GM11168 (cell line): ENCODE data around the gene CHD1.

Source experiments
- in situ Hi-C: fragments of 300-500 bp; cut with MboI; formaldehyde crosslinking; loops from one replicate; pipeline ENCODE4 v1.12.0; 2022; ENCODE audit warnings: low sequenced_read_pairs; ENCODE audit not compliant: unreplicated experiment

The CHD1 gene

GRCh38 chr5:98936948-98937715 lies 8.3 kb upstream of the CHD1 start:
- in situ Hi-C loops = no loop called here

DNA sequence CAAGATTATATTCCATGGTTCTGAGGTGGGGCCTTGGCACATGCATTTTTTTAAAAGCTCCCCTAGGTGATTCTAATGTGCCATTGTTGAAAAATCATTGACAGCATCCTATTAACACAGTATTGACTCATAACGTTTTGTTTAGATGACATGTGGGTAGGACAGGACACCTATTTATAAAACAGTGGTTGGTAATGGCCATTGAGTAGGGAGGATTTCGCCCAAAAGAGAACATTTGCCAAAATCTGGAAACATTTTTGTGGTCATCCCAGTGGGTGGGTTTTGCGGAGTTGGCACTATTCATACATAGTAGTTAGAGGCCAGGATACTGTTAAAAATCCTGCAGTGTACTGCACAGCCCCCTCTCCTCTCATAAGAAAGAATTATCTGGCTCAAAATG lies 6.4 kb upstream of the CHD1 start:
- in situ Hi-C loops = no loop called here

GRCh38 chr5:98934546-98934945 lies 5.7 kb upstream of the CHD1 start:
- in situ Hi-C loops = no loop called here

DNA sequence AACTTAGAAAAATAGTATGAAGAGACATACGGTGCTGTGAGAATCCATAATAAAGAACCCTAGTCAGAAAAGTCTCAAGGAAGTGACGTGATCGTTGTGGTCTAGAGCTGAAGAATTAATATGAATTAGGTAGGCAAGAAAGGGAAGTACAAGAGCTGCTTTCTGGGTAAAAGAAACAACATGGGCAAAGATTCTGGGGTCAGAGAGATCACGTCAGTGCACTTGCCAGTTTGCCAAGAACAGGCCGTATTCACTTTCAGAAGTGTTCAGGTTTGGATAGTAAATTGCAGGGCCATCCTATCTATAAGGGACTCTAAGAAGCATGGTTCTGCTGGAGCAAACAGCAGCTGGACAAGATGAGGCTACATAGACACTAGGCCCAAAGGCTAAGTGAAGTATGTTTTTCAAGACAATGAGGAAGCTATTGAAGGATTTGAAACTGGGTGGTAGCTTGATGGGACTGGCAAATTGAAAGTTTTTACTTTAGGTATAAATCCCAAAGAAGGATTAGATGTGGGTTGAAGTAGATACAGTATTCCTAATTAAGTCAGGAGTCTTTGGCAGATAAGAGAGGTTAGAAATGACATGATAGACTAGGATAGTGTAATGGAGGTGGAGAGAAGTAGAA lies 4.8 kb upstream of the CHD1 start:
- in situ Hi-C loops = no loop called here

DNA sequence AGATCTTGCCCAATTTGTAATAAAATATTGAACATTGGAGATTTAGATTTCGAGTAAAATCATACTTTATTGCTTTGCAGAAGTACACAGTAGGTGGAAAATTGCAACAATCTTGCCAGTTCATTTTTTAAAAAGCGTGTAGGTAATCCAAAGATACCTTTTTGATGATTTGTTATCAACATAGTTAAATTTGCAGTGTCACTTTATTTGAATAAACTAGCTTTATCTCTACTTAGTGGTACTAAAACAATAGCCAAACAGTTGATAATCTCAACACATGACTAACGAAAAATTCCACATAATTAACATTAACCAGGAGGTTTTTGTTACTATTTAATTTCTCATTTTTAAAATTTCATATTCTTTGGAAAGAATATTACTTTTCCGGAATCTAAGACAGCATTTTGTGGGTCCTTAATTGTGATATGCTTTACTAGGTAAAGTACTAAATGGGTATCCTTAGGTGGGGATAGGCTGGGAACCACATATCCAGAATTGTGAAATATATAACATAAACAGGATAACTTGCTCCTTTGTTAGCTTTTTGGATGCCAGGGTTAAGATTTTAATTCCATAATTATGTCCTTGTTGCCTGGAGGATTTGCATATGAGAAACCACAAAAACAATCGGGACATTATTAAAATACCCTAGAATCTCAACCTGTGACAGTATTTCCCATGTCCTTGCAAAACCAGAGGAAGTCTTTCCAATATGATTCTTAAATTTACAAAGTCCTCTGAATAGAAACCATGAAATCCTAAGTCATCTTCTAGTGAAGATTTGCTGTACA lies 2.4 kb upstream of the CHD1 start:
- in situ Hi-C loops = no loop called here

DNA sequence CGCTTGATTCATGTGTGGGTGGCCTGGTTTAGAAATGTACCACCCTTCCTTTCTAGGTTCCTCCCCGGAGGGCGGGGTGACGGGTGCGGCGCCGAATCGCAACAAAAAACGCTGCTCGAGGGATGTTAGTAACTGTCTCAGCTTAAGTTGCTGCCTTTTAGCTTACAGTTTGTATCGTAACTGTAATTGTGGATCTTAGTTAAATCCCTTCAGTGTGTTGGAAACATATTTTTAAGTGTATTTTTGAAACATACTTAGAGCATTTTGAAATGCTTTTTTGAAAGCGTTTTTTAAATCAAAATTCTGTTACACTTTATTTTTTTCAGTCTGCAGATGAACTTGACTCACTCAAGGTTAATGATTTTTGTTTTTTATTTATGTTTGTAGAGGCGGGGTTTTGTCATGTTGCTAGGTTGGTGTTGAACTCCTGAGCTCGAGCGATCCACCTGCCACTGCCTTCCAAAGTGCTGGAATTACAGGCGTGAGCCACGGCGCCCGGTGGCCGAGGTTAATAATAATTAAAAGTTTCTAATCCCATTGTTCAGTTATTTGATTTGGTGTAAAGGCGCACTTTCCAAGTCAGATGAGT lies 997 bp upstream of the CHD1 start:
- in situ Hi-C loops = no loop called here

- in situ Hi-C loops = no loop called here
Observed at GRCh38 chr5:98927989-98928872, 576 bp downstream of the CHD1 start.

GRCh38 chr5:98927242-98927988 lies 1.4 kb downstream of the CHD1 start:
- in situ Hi-C loops = no loop called here

- in situ Hi-C loops = no loop called here
Observed at GRCh38 chr5:98923966-98924365, 4.8 kb downstream of the CHD1 start.

DNA sequence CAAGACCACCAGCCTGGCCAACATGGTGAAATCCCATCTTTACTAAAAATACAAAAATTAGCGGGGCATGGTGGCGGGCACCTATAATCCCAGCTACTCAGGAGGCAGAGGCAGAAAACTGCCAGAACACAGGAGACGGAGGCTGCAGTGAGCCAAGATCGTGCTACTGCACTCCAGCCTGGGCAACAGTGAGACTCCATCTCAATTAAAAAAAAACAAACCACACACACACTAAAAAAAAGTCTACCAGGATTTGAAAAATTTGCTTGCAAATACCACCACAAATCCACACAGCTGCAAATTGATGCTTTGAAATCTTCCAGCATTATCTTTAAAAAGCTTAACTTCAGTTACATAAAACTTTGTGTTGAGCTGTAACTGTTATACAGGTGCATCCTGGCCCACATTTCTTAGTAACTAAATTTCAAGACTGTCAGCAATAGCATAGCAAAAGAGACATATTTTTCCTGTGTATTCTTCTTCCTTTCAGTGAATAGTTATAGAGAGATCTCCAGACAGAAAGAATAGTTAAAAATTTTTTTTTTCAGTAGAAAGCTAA lies 6.8 kb downstream of the CHD1 start:
- in situ Hi-C loops = no loop called here

DNA sequence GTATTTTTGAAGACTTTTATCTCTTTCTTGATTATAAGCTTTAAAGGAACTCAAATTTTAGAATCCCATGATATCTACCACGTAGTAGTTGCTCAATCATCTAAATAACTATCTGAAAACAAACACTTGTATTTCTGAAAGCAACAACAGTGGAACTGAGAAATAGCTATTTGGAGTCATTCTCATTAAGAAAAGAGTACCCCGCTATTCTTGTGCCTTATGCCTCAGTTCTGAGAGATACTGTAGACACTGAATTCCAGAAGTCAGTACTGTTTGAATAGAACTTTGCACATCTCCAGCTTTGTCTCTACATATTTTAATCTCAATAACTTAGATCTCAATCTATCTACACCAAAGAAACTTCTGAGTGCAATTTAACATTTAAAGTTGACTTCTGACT lies 11.4 kb downstream of the CHD1 start:
- in situ Hi-C loops = no loop called here

GRCh38 chr5:98916540-98916939 lies 12.3 kb downstream of the CHD1 start:
- in situ Hi-C loops = no loop called here

DNA sequence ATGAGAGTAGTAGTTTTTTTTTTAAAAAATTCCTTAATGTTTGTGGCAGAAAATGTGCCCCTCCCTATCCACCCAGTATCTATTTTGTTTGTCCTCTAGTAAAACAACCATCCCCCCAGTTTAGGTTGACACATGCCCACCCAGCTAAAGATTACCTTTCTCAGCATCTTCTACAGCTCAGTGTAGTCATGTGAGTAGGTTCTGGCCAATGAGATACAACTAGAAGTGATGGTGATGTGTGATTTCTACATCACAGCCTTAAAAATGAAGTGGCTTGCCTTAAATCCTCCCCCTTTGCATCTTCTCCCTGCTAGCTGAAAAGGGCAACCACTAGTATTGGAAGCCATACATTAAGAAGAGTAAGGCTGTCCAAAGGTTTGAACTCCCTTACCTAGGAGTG lies 14.9 kb downstream of the CHD1 start:
- in situ Hi-C loops = no loop called here

- in situ Hi-C loops = no loop called here
Observed at GRCh38 chr5:98911280-98912040, 17.3 kb downstream of the CHD1 start.

- in situ Hi-C loops = loop anchor here (5.0 kb wide), 1 partner anchor 123 kb away; no protein-coding TSS in a partner anchor
Observed at GRCh38 chr5:98909363-98909762, 19.4 kb downstream of the CHD1 start.

DNA sequence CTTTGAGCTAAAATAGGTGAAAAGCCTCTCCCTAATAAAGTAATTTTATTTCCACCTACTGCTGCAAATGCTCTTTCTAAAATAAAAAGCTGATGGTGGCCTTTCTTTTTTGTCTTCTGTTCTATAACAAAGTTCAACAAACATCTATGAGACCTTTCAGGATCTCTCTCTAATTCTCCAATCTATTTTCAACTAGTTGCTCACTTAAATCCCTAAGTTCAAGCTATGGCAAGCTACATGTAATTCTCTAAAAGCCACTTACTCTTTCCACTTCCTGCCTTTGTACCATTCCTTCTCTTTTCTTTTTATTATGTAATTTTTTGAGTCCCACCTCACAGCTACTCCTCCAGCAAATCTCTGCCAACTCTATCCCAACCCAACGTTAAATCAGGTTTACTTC lies 20.9 kb downstream of the CHD1 start:
- in situ Hi-C loops = loop anchor here (5.0 kb wide), 1 partner anchor 124 kb away; no protein-coding TSS in a partner anchor

GRCh38 chr5:98906756-98907355 lies 22.0 kb downstream of the CHD1 start:
- in situ Hi-C loops = loop anchor here (5.0 kb wide), 1 partner anchor 125 kb away; no protein-coding TSS in a partner anchor
